HepG2 (cell line): ENCODE measurements around the gene CYP4F8. TPM values are rescaled to one million over a fixed set of nuclear protein-coding genes. Genes with fewer than 3 reads are reported as not detected.

Experiments used
- ASH2L ChIP-seq: fragments of 300-600, 200-600 bp; sonication (generic); IDR thresholded peaks from 2 replicates; pipeline ENCODE4 v1.7.0; 2017; ENCODE audit warnings: low read depth, mild to moderate bottlenecking, moderate library complexity, mixed read lengths, low read length; ENCODE audit not compliant: insufficient read length
- BCLAF1 ChIP-seq: fragments of 450-650 bp; IDR thresholded peaks from 2 replicates; pipeline ENCODE4 v1.6.1; 2017; ENCODE audit warnings: mild to moderate bottlenecking
- CSRNP1 ChIP-seq: sonication (generic); formaldehyde crosslinking; IDR thresholded peaks from 2 replicates; pipeline ENCODE4 v1.8.1; 2023; ENCODE audit warnings: mild to moderate bottlenecking, missing genetic modification reagents
- ELF1 ChIP-seq: sonication (generic); formaldehyde crosslinking; IDR thresholded peaks from 2 replicates; pipeline ENCODE4 v1.4.0; 2020; ENCODE audit warnings: missing genetic modification reagents
- HDAC6 ChIP-seq: fragments of 200-600 bp; sonication (generic); IDR thresholded peaks from 2 replicates; pipeline ENCODE4 v1.7.0; 2017; ENCODE audit warnings: mild to moderate bottlenecking, antibody characterized with exemption, low read length, low read depth
- HES4 ChIP-seq: sonication (generic); formaldehyde crosslinking; IDR thresholded peaks from 2 replicates; pipeline ENCODE4 v1.9.0; 2021; ENCODE audit warnings: mild to moderate bottlenecking, missing genetic modification reagents, borderline replicate concordance
- HOXA9 ChIP-seq: sonication (generic); formaldehyde crosslinking; IDR thresholded peaks from 2 replicates; pipeline ENCODE4 v1.8.1; 2022; ENCODE audit warnings: missing genetic modification reagents, mild to moderate bottlenecking, moderate library complexity, borderline replicate concordance
- KAT2B ChIP-seq: fragments of 150-350 bp; IDR thresholded peaks from 2 replicates; pipeline ENCODE4 v1.6.1; 2014; ENCODE audit warnings: low read depth, low read length, borderline replicate concordance
- KLF15 ChIP-seq: sonication (generic); formaldehyde crosslinking; IDR thresholded peaks from 2 replicates; pipeline ENCODE4 v1.8.1; 2023; ENCODE audit warnings: borderline replicate concordance, mild to moderate bottlenecking, inconsistent platforms, missing genetic modification reagents, mixed read lengths
- NR1H2 ChIP-seq: sonication (generic); formaldehyde crosslinking; IDR thresholded peaks from 2 replicates; pipeline ENCODE4 v1.8.1; 2022; ENCODE audit warnings: low read depth, missing genetic modification reagents, borderline replicate concordance
- POLR2AphosphoS2 ChIP-seq: IDR thresholded peaks from 2 replicates; pipeline ENCODE4 v1.6.1; 2011; ENCODE audit warnings: low read depth, low read length, improper control_type of control experiment
- RFX5 ChIP-seq: IDR thresholded peaks from 2 replicates; pipeline ENCODE4 v1.6.1; 2011; ENCODE audit warnings: low read depth, low read length, improper control_type of control experiment
- RXRA ChIP-seq: sonication (generic); formaldehyde crosslinking; IDR thresholded peaks from 2 replicates; pipeline ENCODE4 v1.5.1; 2020; ENCODE audit warnings: missing genetic modification reagents
- ZFP62 ChIP-seq: sonication (generic); formaldehyde crosslinking; IDR thresholded peaks from 2 replicates; pipeline ENCODE4 v1.4.0; 2020; ENCODE audit warnings: missing genetic modification reagents
- ZNF232 ChIP-seq: sonication (generic); formaldehyde crosslinking; IDR thresholded peaks from 2 replicates; pipeline ENCODE4 v1.4.0; 2020; ENCODE audit warnings: missing genetic modification reagents, borderline replicate concordance
- ZNF326 ChIP-seq: sonication (generic); formaldehyde crosslinking; IDR thresholded peaks from 2 replicates; pipeline ENCODE4 v1.4.0; 2020; ENCODE audit warnings: missing genetic modification reagents, borderline replicate concordance
- ZNF556 ChIP-seq: sonication (generic); formaldehyde crosslinking; IDR thresholded peaks from 2 replicates; pipeline ENCODE4 v1.4.0; 2020; ENCODE audit warnings: mild to moderate bottlenecking, missing genetic modification reagents, borderline replicate concordance
- ZNF619 ChIP-seq: sonication (generic); formaldehyde crosslinking; IDR thresholded peaks from 2 replicates; pipeline ENCODE4 v1.4.0; 2020; ENCODE audit warnings: mild to moderate bottlenecking, missing genetic modification reagents
- ZNF749 ChIP-seq: sonication (generic); formaldehyde crosslinking; IDR thresholded peaks from 2 replicates; pipeline ENCODE4 v1.8.0; 2022; ENCODE audit warnings: mild to moderate bottlenecking, missing genetic modification reagents, moderate library complexity, borderline replicate concordance
- ZNF878 ChIP-seq: sonication (generic); formaldehyde crosslinking; IDR thresholded peaks from 2 replicates; pipeline ENCODE4 v1.8.1; 2023; ENCODE audit warnings: mild to moderate bottlenecking, missing genetic modification reagents, moderate library complexity
- polyA plus RNA-seq, 8 experiments: library from polyadenylated mRNA; depleted of rRNA in 3 of 8; stranded (reverse) in 7 of 8; unstranded in 1 of 8; fragments of >200 nt; fragmentation: Illumina TruSeq in 4 of 8; extraction: Trizol in 4 of 8; gene quantifications; 2 replicates each; pipeline versions ENCODE4 v1.2.1 to v1.2.3, GENCODE V29; 2011 to 2016; ENCODE audit warnings: low read depth in 4 of 8, missing spikeins in 1 of 8, mixed read lengths in 1 of 8; ENCODE audit not compliant: insufficient read depth in 1 of 8
- total RNA-seq, 5 experiments: library from RNA; depleted of rRNA; stranded (reverse); fragments of >200 nt; fragmentation: Illumina TruSeq; extraction: Trizol; gene quantifications; 2 replicates each; pipeline ENCODE4 v1.2.3, GENCODE V29; 2016; ENCODE audit warnings: low read depth in 1 of 5
- TF ChIP-seq, protein P1 (sequence below): sonication (generic); formaldehyde crosslinking; IDR thresholded peaks from 2 replicates; pipeline ENCODE4 v1.4.0; 2020; ENCODE audit warnings: mild to moderate bottlenecking, low read depth, missing genetic modification reagents
- TF ChIP-seq, protein P2 (sequence below): sonication (generic); formaldehyde crosslinking; conservative IDR thresholded peaks from 2 replicates; pipeline ENCODE4 v1.8.1; 2023; ENCODE audit warnings: missing genetic modification reagents

CYP4F8 gene
- total and polyA plus RNA-seq, 2 of the 13 experiments (the other 11 are each of a cell fraction or from before 2014, with no cell fraction given), result not detected

DNA sequence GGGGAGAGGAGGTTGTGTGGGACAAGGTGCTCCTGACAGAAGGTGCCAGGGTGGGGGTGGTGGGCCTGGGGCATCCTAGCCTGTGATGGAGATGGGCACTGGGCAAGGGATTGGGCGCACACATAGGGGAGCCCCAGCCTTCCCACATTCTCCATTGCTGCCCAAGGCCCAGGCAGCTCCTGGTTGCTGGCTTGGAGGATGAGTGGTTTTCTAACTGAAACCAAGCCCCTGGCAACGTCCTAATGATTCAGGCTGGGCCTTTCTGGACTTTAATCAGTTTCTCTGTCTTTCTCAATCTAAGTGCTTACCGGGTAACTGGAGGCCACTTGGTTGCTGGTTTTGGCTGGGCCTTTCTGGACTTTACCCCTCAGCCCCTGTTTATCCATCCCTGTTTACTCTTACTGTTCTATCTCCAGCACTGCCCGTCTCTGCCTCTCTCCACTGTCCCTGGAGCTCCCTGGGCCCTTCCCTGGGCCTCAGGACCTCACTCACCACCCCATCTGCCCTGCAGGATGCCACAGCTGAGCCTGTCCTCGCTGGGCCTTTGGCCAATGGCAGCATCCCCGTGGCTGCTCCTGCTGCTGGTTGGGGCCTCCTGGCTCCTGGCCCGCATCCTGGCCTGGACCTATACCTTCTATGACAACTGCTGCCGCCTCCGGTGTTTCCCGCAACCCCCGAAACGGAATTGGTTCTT lies 26.0 kb downstream of the CYP4F8 start (continued):
- TF ChIP-seq, protein P1, sequence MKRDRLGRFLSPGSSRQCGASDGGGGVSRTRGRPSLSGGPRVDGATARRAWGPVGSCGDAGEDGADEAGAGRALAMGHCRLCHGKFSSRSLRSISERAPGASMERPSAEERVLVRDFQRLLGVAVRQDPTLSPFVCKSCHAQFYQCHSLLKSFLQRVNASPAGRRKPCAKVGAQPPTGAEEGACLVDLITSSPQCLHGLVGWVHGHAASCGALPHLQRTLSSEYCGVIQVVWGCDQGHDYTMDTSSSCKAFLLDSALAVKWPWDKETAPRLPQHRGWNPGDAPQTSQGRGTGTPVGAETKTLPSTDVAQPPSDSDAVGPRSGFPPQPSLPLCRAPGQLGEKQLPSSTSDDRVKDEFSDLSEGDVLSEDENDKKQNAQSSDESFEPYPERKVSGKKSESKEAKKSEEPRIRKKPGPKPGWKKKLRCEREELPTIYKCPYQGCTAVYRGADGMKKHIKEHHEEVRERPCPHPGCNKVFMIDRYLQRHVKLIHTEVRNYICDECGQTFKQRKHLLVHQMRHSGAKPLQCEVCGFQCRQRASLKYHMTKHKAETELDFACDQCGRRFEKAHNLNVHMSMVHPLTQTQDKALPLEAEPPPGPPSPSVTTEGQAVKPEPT (CRISPR knock-in tag), result no peak
- TF ChIP-seq NR1H2 (0 out of 2 replicates have a peak, but pooled peaks have one; percentile 44), ZFP62 (CRISPR knock-in tag) (no peak), KLF15 (CRISPR knock-in tag) (no peak), POLR2AphosphoS2 (no peak), ASH2L (peak; percentile 46), HES4 (CRISPR knock-in tag) (no peak), ZNF749 (CRISPR knock-in tag) (no peak), KAT2B (no peak), ZNF326 (CRISPR knock-in tag) (no peak), RFX5 (no peak), ZNF878 (CRISPR knock-in tag) (no peak), BCLAF1 (no peak), ZNF619 (CRISPR knock-in tag) (no peak), CSRNP1 (CRISPR knock-in tag) (no peak), HDAC6 (no peak), HOXA9 (CRISPR knock-in tag) (no peak), ZNF232 (CRISPR knock-in tag) (no peak), ZNF556 (CRISPR knock-in tag) (no peak), ELF1 (CRISPR knock-in tag) (no peak), RXRA (CRISPR knock-in tag) (peak; percentile 20; the same call in 1 of the 2 replicates)
- TF ChIP-seq, protein P2, sequence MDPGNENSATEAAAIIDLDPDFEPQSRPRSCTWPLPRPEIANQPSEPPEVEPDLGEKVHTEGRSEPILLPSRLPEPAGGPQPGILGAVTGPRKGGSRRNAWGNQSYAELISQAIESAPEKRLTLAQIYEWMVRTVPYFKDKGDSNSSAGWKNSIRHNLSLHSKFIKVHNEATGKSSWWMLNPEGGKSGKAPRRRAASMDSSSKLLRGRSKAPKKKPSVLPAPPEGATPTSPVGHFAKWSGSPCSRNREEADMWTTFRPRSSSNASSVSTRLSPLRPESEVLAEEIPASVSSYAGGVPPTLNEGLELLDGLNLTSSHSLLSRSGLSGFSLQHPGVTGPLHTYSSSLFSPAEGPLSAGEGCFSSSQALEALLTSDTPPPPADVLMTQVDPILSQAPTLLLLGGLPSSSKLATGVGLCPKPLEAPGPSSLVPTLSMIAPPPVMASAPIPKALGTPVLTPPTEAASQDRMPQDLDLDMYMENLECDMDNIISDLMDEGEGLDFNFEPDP (CRISPR knock-in tag), result no peak
